ENCODE results near the gene RBM7. TPM values are rescaled to one million over a fixed set of nuclear protein-coding genes. Genes with fewer than 3 reads are reported as not detected.

The RBM7 gene
- total RNA-seq, 6 experiments from 2014 or later: 10.5 to 27.3 (median 15.3) TPM

DNA sequence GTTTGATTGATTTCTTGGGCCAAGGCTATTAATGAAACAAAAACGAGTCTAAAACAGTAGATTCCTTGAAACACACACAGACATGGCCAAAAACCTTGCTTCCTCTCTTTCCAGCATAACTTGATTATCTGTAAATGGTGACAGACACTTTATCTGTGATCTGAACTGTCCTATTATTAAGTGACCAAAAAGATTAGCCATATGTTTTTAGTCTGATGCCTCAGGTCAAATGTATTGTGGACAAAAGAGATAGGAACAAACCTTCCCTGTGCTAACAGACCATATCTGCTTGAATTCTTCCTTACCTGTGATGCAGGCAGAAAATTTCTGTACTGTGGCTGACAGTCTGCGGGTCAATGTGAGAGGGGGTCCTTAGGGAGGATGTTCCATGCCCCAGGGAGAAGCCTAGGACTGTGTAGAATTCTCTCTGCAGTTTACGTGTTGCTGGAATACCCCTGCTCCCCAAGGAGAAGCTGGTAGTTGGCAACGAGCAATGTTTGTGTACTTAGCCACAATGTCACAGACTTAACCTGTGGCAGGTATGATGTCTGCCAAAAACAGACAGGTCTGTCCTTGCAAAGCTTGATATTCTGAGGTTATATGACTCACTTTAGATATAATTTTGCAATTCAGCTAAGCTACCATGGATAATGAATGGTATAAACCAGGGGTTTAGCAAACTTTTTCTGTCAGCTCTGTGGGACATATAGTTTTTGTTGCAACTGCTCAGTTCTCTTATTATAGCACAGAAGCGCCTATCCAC lies 31.4 kb upstream of the RBM7 start:
- H3K9me3 ChIP-seq: no peaks in the 10 kb centered on the region
- DNase-seq: no peak
- H3K36me3 ChIP-seq: no peaks in the 10 kb centered on the region
- intact Hi-C loops (cut with DNase I): no loop called here
- H3K27ac ChIP-seq: no peak overlapping the region
- H3K4me3 ChIP-seq: no peak overlapping the region
- H3K27me3 ChIP-seq: no peaks in the 10 kb centered on the region
- 47% methylated on average over 3 of the region's 5 CpGs for WGBS (ENCODE audit: insufficient coverage, low coverage, low lambda C conversion rate, missing lambda C conversion rate)
- TF ChIP-seq POLR2A (IDR thresholded peaks at IDR 0.05): no peak
- TF ChIP-seq, protein P1, sequence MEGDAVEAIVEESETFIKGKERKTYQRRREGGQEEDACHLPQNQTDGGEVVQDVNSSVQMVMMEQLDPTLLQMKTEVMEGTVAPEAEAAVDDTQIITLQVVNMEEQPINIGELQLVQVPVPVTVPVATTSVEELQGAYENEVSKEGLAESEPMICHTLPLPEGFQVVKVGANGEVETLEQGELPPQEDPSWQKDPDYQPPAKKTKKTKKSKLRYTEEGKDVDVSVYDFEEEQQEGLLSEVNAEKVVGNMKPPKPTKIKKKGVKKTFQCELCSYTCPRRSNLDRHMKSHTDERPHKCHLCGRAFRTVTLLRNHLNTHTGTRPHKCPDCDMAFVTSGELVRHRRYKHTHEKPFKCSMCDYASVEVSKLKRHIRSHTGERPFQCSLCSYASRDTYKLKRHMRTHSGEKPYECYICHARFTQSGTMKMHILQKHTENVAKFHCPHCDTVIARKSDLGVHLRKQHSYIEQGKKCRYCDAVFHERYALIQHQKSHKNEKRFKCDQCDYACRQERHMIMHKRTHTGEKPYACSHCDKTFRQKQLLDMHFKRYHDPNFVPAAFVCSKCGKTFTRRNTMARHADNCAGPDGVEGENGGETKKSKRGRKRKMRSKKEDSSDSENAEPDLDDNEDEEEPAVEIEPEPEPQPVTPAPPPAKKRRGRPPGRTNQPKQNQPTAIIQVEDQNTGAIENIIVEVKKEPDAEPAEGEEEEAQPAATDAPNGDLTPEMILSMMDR (IDR thresholded peaks at IDR 0.05): no peak
- H3K4me1 ChIP-seq: no peaks in the 10 kb centered on the region
- ATAC-seq: peak in 1 of 4 donors; percentile 31

DNA sequence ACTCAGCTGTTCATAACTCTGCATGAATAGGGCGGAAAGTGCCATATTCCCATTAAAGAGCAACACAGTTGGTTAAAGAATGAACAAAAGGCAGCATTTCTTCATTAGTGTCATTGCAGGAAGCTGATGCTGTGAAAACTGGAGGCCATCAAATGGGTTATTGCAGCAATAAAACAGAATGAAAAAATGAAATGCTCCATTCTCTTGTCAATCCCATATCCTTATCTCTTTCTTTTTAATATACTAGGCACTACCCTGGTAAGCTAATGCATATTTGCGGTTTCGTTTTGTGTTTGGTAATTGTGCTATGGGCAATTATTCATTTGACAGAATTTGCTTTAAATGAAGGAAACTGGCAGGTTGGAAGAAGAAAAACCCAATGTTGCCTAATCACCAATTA lies 25.4 kb upstream of the RBM7 start:
- H3K36me3 ChIP-seq: no peaks in the 10 kb centered on the region
- TF ChIP-seq, protein P1 (IDR thresholded peaks at IDR 0.05): no peak
- TF ChIP-seq POLR2A (IDR thresholded peaks at IDR 0.05): no peak
- DNase-seq (no peak), ATAC-seq (no peak)
- no peak overlapping the region for H3K27ac ChIP-seq
- H3K9me3 ChIP-seq: no peaks in the 10 kb centered on the region
- H3K4me1 ChIP-seq: no peaks in the 10 kb centered on the region
- intact Hi-C loops (cut with DNase I): no loop called here
- no peak overlapping the region for H3K4me3 ChIP-seq
- H3K27me3 ChIP-seq: no peaks in the 10 kb centered on the region
- 88% methylated on average over 3 of the region's 3 CpGs for WGBS (ENCODE audit: insufficient coverage, low coverage, low lambda C conversion rate, missing lambda C conversion rate)

DNA sequence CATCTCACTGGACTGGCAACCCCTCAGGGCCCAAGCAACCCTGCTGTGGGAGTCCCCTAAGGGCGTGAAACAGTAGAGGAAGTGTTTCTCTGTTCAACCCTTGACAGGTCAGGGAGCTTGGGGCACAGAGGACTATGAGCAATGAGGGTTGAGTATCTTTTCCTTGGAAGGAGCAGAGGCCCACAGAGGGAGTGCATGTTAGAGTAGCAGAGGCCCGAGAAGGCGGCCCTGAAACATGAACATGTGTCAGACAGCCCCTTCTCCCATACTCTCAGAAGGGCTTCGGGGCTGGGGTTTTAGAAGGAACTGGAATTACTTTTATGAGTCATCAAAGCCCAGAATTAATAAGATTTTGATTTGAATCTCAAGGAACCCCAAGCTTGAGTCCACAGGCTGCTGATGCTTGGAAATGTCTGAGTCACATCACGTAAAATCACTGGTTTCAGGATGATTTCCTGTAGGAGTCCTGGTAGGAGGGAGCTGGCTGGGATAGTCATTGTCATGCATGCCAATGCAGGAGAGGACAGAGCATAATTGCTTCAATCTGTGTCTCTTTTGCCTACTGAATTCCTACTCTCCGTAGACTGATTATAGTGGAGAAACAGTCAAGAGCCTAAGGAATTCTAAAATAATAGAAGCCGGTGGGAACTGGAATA lies 22.7 kb upstream of the RBM7 start:
- Histone ChIP-seq H3K4me1 (no peaks in the 10 kb centered on the region), H3K27ac (no peak overlapping the region), H3K9me3 (no peaks in the 10 kb centered on the region), H3K4me3 (no peak overlapping the region), H3K27me3 (no peaks in the 10 kb centered on the region), H3K36me3 (no peaks in the 10 kb centered on the region)
- ATAC-seq (no peak), DNase-seq (no peak)
- intact Hi-C loops (cut with DNase I): no loop called here
- TF ChIP-seq POLR2A (IDR thresholded peaks at IDR 0.05): no peak
- TF ChIP-seq, protein P1 (IDR thresholded peaks at IDR 0.05): no peak
- WGBS (ENCODE audit: insufficient coverage, low coverage, low lambda C conversion rate, missing lambda C conversion rate): 77% methylated on average over 5 of the region's 7 CpGs

DNA sequence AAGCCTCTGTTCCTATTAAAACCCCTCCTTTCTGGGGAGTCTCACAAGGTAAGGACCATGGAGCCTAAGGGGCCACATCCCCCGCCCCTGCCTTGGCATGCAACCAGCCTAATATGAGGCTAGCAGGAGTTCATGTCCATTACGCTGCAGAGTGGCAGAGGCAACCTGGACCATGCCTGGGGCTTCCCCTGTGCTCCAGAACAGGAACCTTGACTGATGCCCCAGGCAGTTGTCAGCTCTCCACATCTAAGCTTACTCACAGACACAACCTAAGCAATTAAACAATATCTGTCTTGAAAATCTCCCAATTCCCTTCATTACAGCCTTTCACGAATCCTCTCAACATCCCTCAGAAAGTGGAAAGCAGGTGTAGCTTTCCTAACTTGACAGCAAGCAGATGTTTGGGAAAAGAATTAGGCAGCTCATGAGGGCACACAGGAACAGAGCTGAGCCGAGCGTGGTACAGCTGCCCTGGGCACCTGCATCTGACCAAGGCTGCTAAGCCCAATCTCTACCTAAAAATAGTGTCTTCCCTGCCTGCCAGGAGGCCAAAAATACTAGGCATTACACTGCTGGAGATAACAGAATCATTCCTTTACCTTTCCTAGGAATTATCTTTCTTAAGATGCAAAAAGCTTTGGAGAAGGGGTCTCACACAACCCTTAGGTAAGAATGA lies 20.9 kb upstream of the RBM7 start:
- Histone ChIP-seq H3K9me3 (no peaks in the 10 kb centered on the region), H3K4me1 (no peaks in the 10 kb centered on the region), H3K27me3 (no peaks in the 10 kb centered on the region), H3K27ac (no peak overlapping the region), H3K4me3 (no peak overlapping the region), H3K36me3 (no peaks in the 10 kb centered on the region)
- TF ChIP-seq POLR2A (IDR thresholded peaks at IDR 0.05): no peak
- TF ChIP-seq, protein P1 (IDR thresholded peaks at IDR 0.05): no peak
- intact Hi-C loops (cut with DNase I): no loop called here
- ATAC-seq (no peak), DNase-seq (no peak)
- 72% methylated on average over 3 of the region's 5 CpGs for WGBS (ENCODE audit: insufficient coverage, low coverage, low lambda C conversion rate, missing lambda C conversion rate)

Measured in right lobe of liver (tissue), 6 donors.